Smooth muscle cell (in vitro differentiated cells): ENCODE measurements around the gene MED29. TPM values are rescaled to one million over a fixed set of nuclear protein-coding genes. Genes with fewer than 3 reads are reported as not detected.

Experiments
- DNase-seq: peaks from one replicate; lab custom pipeline; 2025; ENCODE audit not compliant: unreplicated experiment; lab: John Stamatoyannopoulos, UW
- H2AFZ ChIP-seq: fragments of 200-600 bp; sonication (generic); 2 replicates; pipeline ENCODE4 v1.6.0; 2016; ENCODE audit warnings: antibody characterized with exemption, low read depth, mild to moderate bottlenecking
- H3F3A ChIP-seq: fragments of 200-600 bp; sonication (generic); 2 replicates; pipeline ENCODE4 v1.6.0; 2017; ENCODE audit warnings: antibody characterized with exemption, low read depth
- H3K27ac ChIP-seq: fragments of 200-600 bp; sonication (generic); 2 replicates; pipeline ENCODE4 v1.5.1; 2016; ENCODE audit warnings: low read depth, mild to moderate bottlenecking
- H3K27me3 ChIP-seq: fragments of 200-600 bp; sonication (generic); 2 replicates; pipeline ENCODE4 v1.6.1; 2016; ENCODE audit warnings: low read depth, mild to moderate bottlenecking
- H3K36me3 ChIP-seq: fragments of 200-600 bp; sonication (generic); 2 replicates; pipeline ENCODE4 v1.5.1; 2016; ENCODE audit warnings: low read depth
- H3K4me1 ChIP-seq: fragments of 200-600 bp; sonication (generic); 2 replicates; pipeline ENCODE4 v1.5.1; 2016; ENCODE audit warnings: low read depth
- H3K4me2 ChIP-seq: fragments of 200-600 bp; sonication (generic); 2 replicates; pipeline ENCODE4 v1.6.0; 2016; ENCODE audit warnings: mild to moderate bottlenecking
- H3K4me3 ChIP-seq: fragments of 200-600 bp; sonication (generic); 2 replicates; pipeline ENCODE4 v1.5.1; 2016; ENCODE audit warnings: mild to moderate bottlenecking
- H3K79me2 ChIP-seq: fragments of 200-600 bp; sonication (generic); 2 replicates; pipeline ENCODE4 v1.6.0; 2016; ENCODE audit warnings: low read depth, mild to moderate bottlenecking
- H3K9ac ChIP-seq: fragments of 200-600 bp; sonication (generic); 2 replicates; pipeline ENCODE4 v1.6.0; 2016; ENCODE audit warnings: low read depth
- H3K9me3 ChIP-seq: fragments of 200-600 bp; sonication (generic); replicated peaks from 2 replicates; pipeline ENCODE4 v1.5.1; 2016; ENCODE audit warnings: low read depth
- H4K20me1 ChIP-seq: fragments of 200-600 bp; sonication (generic); 2 replicates; pipeline ENCODE4 v1.6.0; 2016; ENCODE audit warnings: low read depth
- WGBS: methylation state at CpG from one replicate; pipeline ENCODE4 v1.1.7; 2016; ENCODE audit warnings: low lambda C conversion rate; 5-methylcytosine and 5-hydroxymethylcytosine counted together
- polyA plus RNA-seq: library from polyadenylated mRNA; unstranded; fragments of >200 nt; fragmentation: Nextera tagmentation; extraction: Ambion mirVana; gene quantifications from 2 replicates; pipeline ENCODE4 v1.2.1, GENCODE V29; 2016
- total RNA-seq: library from RNA; depleted of rRNA; stranded (reverse); fragments of >200 nt; gene quantifications from 2 replicates; pipeline ENCODE4 v1.2.3, GENCODE V29; 2014
- TF ChIP-seq, protein P1 (sequence below): fragments of 200-600 bp; sonication (generic); IDR thresholded peaks from 2 replicates; pipeline ENCODE4 v1.5.1; 2017; ENCODE audit warnings: borderline replicate concordance, mild to moderate bottlenecking, antibody characterized with exemption; ENCODE audit not compliant: insufficient read depth, poor library complexity, severe bottlenecking

The MED29 gene
- total and polyA plus RNA-seq, 2 experiments from 2014 or later, result 23.0 to 37.7 TPM

DNA sequence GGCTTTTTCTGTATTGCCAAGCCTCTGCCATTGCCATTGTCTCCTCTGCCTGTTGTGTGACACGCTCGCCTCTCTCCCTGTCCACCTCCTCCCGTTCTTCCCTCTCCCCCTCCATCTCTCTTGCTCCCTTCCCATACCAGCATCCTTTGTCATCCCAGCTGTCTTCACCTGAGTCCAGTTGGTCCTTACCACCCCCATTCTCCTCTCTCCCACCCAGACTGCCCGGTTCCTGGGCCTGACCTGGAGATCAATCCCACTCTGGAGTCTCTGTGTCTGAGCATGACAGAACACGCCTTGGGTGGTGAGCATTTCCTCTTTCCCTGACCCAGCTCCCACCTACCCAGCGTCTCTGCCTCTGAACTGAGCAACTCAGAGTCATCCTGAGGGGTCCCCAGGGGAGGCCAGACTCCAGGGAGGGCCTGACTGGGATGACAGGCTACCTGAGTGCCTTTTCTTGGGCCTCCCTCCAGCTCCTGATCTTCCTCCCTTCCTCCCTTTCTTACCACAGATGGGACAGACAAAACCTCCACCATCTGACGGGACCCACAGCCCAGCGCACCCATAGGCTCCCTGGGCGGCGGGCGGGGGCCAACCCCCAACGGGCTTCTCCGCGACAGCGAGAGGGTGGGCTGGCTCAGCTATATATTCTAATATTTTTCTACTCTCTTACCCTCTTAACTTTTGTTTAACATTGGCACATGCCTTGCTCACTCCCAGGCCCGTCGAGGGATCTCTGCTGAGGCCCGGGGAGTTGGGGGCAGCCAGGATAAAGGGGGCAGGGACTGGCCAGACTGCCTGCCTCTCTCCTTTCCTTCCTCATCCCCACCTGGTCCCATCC lies 8.0 kb upstream of the MED29 start:
- DNase-seq, result no peak
- H3F3A ChIP-seq, result peaks cover 13% of the 10 kb centered on the region
- H3K27ac ChIP-seq, result no peak overlapping the region
- H3K4me1 ChIP-seq, result no peaks in the 10 kb centered on the region
- H3K9ac ChIP-seq, result no peak overlapping the region
- H3K4me3 ChIP-seq, result no peak overlapping the region
- H3K79me2 ChIP-seq, result no peaks in the 10 kb centered on the region
- no peak overlapping the region for H3K4me2 ChIP-seq
- no peaks in the 10 kb centered on the region for H3K27me3 ChIP-seq
- H3K36me3 ChIP-seq, result no peaks in the 10 kb centered on the region
- no peaks in the 10 kb centered on the region for H4K20me1 ChIP-seq
- 95% methylated on average over 18 of the region's 18 CpGs for WGBS
- H2AFZ ChIP-seq, result no peak overlapping the region
- TF ChIP-seq, protein P1, sequence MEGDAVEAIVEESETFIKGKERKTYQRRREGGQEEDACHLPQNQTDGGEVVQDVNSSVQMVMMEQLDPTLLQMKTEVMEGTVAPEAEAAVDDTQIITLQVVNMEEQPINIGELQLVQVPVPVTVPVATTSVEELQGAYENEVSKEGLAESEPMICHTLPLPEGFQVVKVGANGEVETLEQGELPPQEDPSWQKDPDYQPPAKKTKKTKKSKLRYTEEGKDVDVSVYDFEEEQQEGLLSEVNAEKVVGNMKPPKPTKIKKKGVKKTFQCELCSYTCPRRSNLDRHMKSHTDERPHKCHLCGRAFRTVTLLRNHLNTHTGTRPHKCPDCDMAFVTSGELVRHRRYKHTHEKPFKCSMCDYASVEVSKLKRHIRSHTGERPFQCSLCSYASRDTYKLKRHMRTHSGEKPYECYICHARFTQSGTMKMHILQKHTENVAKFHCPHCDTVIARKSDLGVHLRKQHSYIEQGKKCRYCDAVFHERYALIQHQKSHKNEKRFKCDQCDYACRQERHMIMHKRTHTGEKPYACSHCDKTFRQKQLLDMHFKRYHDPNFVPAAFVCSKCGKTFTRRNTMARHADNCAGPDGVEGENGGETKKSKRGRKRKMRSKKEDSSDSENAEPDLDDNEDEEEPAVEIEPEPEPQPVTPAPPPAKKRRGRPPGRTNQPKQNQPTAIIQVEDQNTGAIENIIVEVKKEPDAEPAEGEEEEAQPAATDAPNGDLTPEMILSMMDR, result no peak
- H3K9me3 ChIP-seq, result no peaks in the 10 kb centered on the region

DNA sequence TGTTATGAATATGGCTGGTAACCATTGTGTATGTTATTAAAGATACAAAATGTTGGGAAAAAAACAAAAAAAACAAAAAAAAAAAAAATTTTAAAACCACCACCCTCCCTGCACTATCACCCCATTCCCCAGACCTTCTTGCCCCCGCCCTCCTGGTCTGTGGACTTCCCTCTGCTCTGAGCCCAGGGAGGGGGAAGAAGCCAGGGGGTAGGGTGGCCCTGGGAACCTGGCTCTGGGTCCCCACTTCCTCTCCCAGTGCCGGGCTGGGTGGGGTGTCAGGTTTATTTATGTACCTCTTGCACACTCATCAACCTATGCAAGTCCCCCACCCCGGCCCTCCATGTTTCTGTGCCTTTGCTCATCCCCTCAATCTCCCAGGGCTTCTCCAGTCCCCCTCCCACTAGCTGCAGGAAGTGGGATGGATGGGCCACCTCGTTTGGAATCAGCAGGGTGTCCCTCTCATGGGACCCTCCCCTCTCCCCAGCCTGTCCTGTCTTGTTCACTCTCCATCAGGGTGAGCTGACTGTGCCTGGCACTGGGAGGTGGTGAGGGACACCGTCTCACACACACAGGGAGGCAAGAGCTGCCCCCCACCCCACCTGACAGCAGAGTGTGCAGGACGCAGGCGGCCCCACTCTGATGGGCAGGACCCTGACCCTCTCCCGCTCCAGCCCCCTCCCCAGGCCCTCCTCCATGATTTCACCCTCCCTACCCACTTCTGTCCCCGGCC lies 6.2 kb upstream of the MED29 start:
- DNase-seq, result no peak
- Histone ChIP-seq H3K9me3 (no peaks in the 10 kb centered on the region), H3K9ac (no peak overlapping the region), H3K4me3 (no peak overlapping the region), H3K4me1 (peaks cover 3% of the 10 kb centered on the region), H3K36me3 (peaks cover 3% of the 10 kb centered on the region), H3K27ac (no peak overlapping the region), H3K79me2 (peaks cover 2% of the 10 kb centered on the region), H3K4me2 (no peak overlapping the region), H4K20me1 (no peaks in the 10 kb centered on the region), H3K27me3 (no peaks in the 10 kb centered on the region), H2AFZ (no peak overlapping the region), H3F3A (peaks cover 13% of the 10 kb centered on the region)
- TF ChIP-seq, protein P1, result no peak
- 85% methylated on average over 9 of the region's 9 CpGs for WGBS

GRCh38 chr19:39385629-39386411 lies 5.4 kb upstream of the MED29 start:
- TF ChIP-seq, protein P1, result no peak
- Histone ChIP-seq H3K27me3 (no peaks in the 10 kb centered on the region), H2AFZ (no peak overlapping the region), H3K9ac (no peak overlapping the region), H3K79me2 (peaks cover 7% of the 10 kb centered on the region), H3K4me2 (no peak overlapping the region), H3F3A (peaks cover 13% of the 10 kb centered on the region), H4K20me1 (no peaks in the 10 kb centered on the region), H3K9me3 (no peaks in the 10 kb centered on the region), H3K4me1 (peaks cover 6% of the 10 kb centered on the region), H3K4me3 (no peak overlapping the region), H3K36me3 (peaks cover 3% of the 10 kb centered on the region), H3K27ac (no peak overlapping the region)
- no peak for DNase-seq
- 95% methylated on average over 20 of the region's 20 CpGs for WGBS
